H9 (cell line): Measurements from ENCODE around the gene KBTBD2. TPM values are rescaled to one million over a fixed set of nuclear protein-coding genes. Genes with fewer than 3 reads are reported as not detected.

Experiments
- DNase-seq: peaks from one replicate; pipeline ENCODE4 v3.0.0-alpha.2; 2017
- H2AFZ ChIP-seq: one replicate; pipeline ENCODE4 v1.6.1; 2013; ENCODE audit warnings: mild to moderate bottlenecking, low read length, control low read depth, moderate library complexity
- H2AK5ac ChIP-seq: 2 replicates; pipeline ENCODE4 v1.6.1; 2013; ENCODE audit warnings: low read length, control low read depth, mixed read lengths; ENCODE audit not compliant: insufficient read length
- H2BK120ac ChIP-seq: one replicate; pipeline ENCODE4 v1.6.1; 2013; ENCODE audit warnings: low read depth, mild to moderate bottlenecking, low read length, control low read depth, inconsistent platforms; ENCODE audit not compliant: poor library complexity, severe bottlenecking
- H2BK12ac ChIP-seq: 2 replicates; pipeline ENCODE4 v1.6.1; 2013; ENCODE audit warnings: low read length, control low read depth, mixed read lengths, low read depth; ENCODE audit not compliant: insufficient read length
- H2BK15ac ChIP-seq: 2 replicates; pipeline ENCODE4 v1.6.1; 2013; ENCODE audit warnings: low read depth, low read length, control low read depth
- H2BK20ac ChIP-seq: one replicate; pipeline ENCODE4 v1.6.1; 2013; ENCODE audit warnings: low read depth, mild to moderate bottlenecking, low read length, control low read depth, inconsistent platforms; ENCODE audit not compliant: poor library complexity, severe bottlenecking
- H2BK5ac ChIP-seq: 2 replicates; pipeline ENCODE4 v1.6.1; 2013; ENCODE audit warnings: low read length, control low read depth, mixed read lengths; ENCODE audit not compliant: insufficient read length
- H3K14ac ChIP-seq: 2 replicates; pipeline ENCODE4 v1.6.1; 2013; ENCODE audit warnings: low read length, control low read depth; ENCODE audit not compliant: insufficient read depth
- H3K18ac ChIP-seq: 2 replicates; pipeline ENCODE4 v1.6.1; 2013; ENCODE audit warnings: low read depth, mild to moderate bottlenecking, mixed read lengths, low read length, control low read depth; ENCODE audit not compliant: insufficient read length
- H3K23ac ChIP-seq: 2 replicates; pipeline ENCODE4 v1.6.1; 2013; ENCODE audit warnings: low read length, control low read depth, mixed read lengths, low read depth; ENCODE audit not compliant: insufficient read length
- H3K23me2 ChIP-seq: 2 replicates; pipeline ENCODE4 v1.6.1; 2013; ENCODE audit warnings: low read depth, mild to moderate bottlenecking, mixed read lengths, low read length, control low read depth; ENCODE audit not compliant: insufficient read length, poor library complexity, severe bottlenecking
- H3K27ac ChIP-seq: 2 replicates; pipeline ENCODE4 v1.5.1; 2013; ENCODE audit warnings: low read length, control low read depth, mixed read lengths, low read depth; ENCODE audit not compliant: insufficient read length
- H3K27me3 ChIP-seq: 2 replicates; pipeline ENCODE4 v1.6.1; 2013; ENCODE audit warnings: low read length, control low read depth, inconsistent platforms; ENCODE audit not compliant: insufficient read depth
- H3K4ac ChIP-seq: 2 replicates; pipeline ENCODE4 v1.6.1; 2013; ENCODE audit warnings: low read depth, mild to moderate bottlenecking, control low read depth, inconsistent platforms, low read length, moderate library complexity
- H3K4me1 ChIP-seq: 2 replicates; pipeline ENCODE4 v1.6.1; 2013; ENCODE audit warnings: low read length, control low read depth, inconsistent platforms; ENCODE audit not compliant: insufficient read depth
- H3K4me2 ChIP-seq: 2 replicates; pipeline ENCODE4 v1.6.1; 2013; ENCODE audit warnings: low read length, control low read depth, mixed read lengths; ENCODE audit not compliant: insufficient read length, insufficient read depth
- H3K56ac ChIP-seq: 2 replicates; pipeline ENCODE4 v1.6.1; 2013; ENCODE audit warnings: low read depth, mild to moderate bottlenecking, mixed read lengths, low read length, control low read depth; ENCODE audit not compliant: insufficient read length
- H3K79me1 ChIP-seq: 2 replicates; pipeline ENCODE4 v1.6.1; 2013; ENCODE audit warnings: low read depth, mild to moderate bottlenecking, moderate library complexity, low read length, control low read depth, inconsistent platforms; ENCODE audit not compliant: insufficient read depth, poor library complexity, severe bottlenecking
- H3K79me2 ChIP-seq: 2 replicates; pipeline ENCODE4 v1.6.1; 2013; ENCODE audit warnings: low read length, control low read depth, inconsistent platforms; ENCODE audit not compliant: insufficient read depth
- H3K9ac ChIP-seq: 2 replicates; pipeline ENCODE4 v1.6.1; 2013; ENCODE audit warnings: low read length, control low read depth, mixed read lengths; ENCODE audit not compliant: insufficient read length; ENCODE audit errors: extremely low read depth
- H3K9me3 ChIP-seq: one replicate; pipeline ENCODE4 v1.6.1; 2013; ENCODE audit warnings: low read depth, low read length, inconsistent platforms; ENCODE audit not compliant: control insufficient read depth
- H3T11ph ChIP-seq: one replicate; pipeline ENCODE4 v1.6.1; 2013; ENCODE audit warnings: mild to moderate bottlenecking, low read length, control low read depth, inconsistent platforms
- H4K20me1 ChIP-seq: one replicate; pipeline ENCODE4 v1.6.1; 2013; ENCODE audit not compliant: control insufficient read depth, insufficient read length, insufficient read depth
- H4K5ac ChIP-seq: 2 replicates; pipeline ENCODE4 v1.6.1; 2013; ENCODE audit warnings: low read depth, mild to moderate bottlenecking, mixed read lengths, low read length, control low read depth; ENCODE audit not compliant: insufficient read length
- H4K8ac ChIP-seq: replicated peaks from 2 replicates; pipeline ENCODE4 v1.6.1; 2013; ENCODE audit warnings: low read length, control low read depth, mixed read lengths, low read depth; ENCODE audit not compliant: insufficient read length
- H4K91ac ChIP-seq: 2 replicates; pipeline ENCODE4 v1.6.1; 2013; ENCODE audit warnings: low read depth, mild to moderate bottlenecking, moderate library complexity, mixed read lengths, low read length, control low read depth; ENCODE audit not compliant: insufficient read length
- H3K27ac Mint-ChIP-seq, 3 experiments: 2 replicates in 2 of 3; 3 replicates in 1 of 3; pipeline ENCODE4 v1.8.0; 2020 to 2021; ENCODE audit warnings: mixed read lengths in 3 of 3, mild to moderate bottlenecking in 1 of 3, moderate library complexity in 1 of 3
- H3K27me3 Mint-ChIP-seq: 2 replicates; pipeline ENCODE4 v1.8.0; 2021; ENCODE audit warnings: low read depth, mild to moderate bottlenecking, moderate library complexity, mixed read lengths
- H3K36me3 Mint-ChIP-seq, 3 experiments: 2 replicates in 2 of 3; 3 replicates in 1 of 3; pipeline ENCODE4 v1.8.0; 2020 to 2021; ENCODE audit warnings: low read depth in 3 of 3, mixed read lengths in 3 of 3; ENCODE audit not compliant: insufficient read depth in 1 of 3
- H3K4me1 Mint-ChIP-seq, 2 experiments: 2 replicates each; pipeline ENCODE4 v1.8.0; 2020; ENCODE audit warnings: mixed read lengths in 2 of 2
- H3K4me3 Mint-ChIP-seq, 2 experiments: 2 replicates in 1 of 2; 3 replicates in 1 of 2; pipeline ENCODE4 v1.8.0; 2020 to 2021; ENCODE audit warnings: mild to moderate bottlenecking in 2 of 2, mixed read lengths in 2 of 2, moderate library complexity in 1 of 2
- H3K9me3 Mint-ChIP-seq, 2 experiments: 2 replicates in 1 of 2; 3 replicates in 1 of 2; pipeline ENCODE4 v1.8.0; 2020; ENCODE audit warnings: mild to moderate bottlenecking in 2 of 2, mixed read lengths in 2 of 2, moderate library complexity in 1 of 2
- WGBS: extraction: QIAGEN DNeasy Blood & Tissue Kit; methylation state at CpG from one replicate; pipeline ENCODE4 v1.1.7; 2013; ENCODE audit warnings: missing lambda C conversion rate, low lambda C conversion rate, mixed read lengths; ENCODE audit not compliant: insufficient read length; ENCODE audit errors: extremely low coverage; 5-methylcytosine and 5-hydroxymethylcytosine counted together
- total RNA-seq: library from RNA; stranded (reverse); gene quantifications from 2 replicates; pipeline ENCODE4 v1.2.1, GENCODE V29; 2021
- TF ChIP-seq, protein P1 (sequence below): fragments of 200-600 bp; sonication (generic); conservative IDR thresholded peaks from 3 replicates; pipeline ENCODE4 v1.8.0; 2021; ENCODE audit warnings: antibody characterized with exemption, mild to moderate bottlenecking

The KBTBD2 gene
- total RNA-seq, 1 experiment from 2014 or later = 34.2 TPM

GRCh38 chr7:32941181-32941580 is 49.6 kb upstream of the KBTBD2 start:
- Histone ChIP-seq H2BK12ac (no peak overlapping the region), H2AFZ (no peak overlapping the region), H2BK20ac (no peak overlapping the region), H3K9me3 (no peaks in the 10 kb centered on the region), H3K23me2 (peaks cover 10% of the 10 kb centered on the region), H4K91ac (no peak overlapping the region), H3K14ac (no peak overlapping the region), H2BK120ac (no peak overlapping the region), H2AK5ac (no peak overlapping the region), H4K20me1 (no peaks in the 10 kb centered on the region), H3K4me1 (no peaks in the 10 kb centered on the region), H4K5ac (no peak overlapping the region), H3K18ac (no peak overlapping the region), H3T11ph (no peak overlapping the region), H3K27me3 (peaks cover 61% of the 10 kb centered on the region), H2BK15ac (no peak overlapping the region), H3K4ac (no peak overlapping the region), H3K9ac (no peak overlapping the region), H3K23ac (no peak overlapping the region), H2BK5ac (no peak overlapping the region), H3K4me2 (peak overlapping the region; percentile 47), H3K27ac (no peak overlapping the region), H3K56ac (no peak overlapping the region), H3K79me2 (no peaks in the 10 kb centered on the region), H4K8ac (no peak overlapping the region), H3K79me1 (no peaks in the 10 kb centered on the region)
- DNase-seq = no peak
- H3K4me3 Mint-ChIP-seq = 0 out of 5 replicates have a peak overlapping the region, but pooled peaks of 1 of the 2 experiments have one; percentile 86
- peaks cover 0 to 4% (median 1%) of the 10 kb centered on the region in 3 experiments; a peak in 4 of 7 replicates for H3K36me3 Mint-ChIP-seq
- H3K9me3 Mint-ChIP-seq = peaks cover 6 to 15% of the 10 kb centered on the region in 2 experiments
- TF ChIP-seq, protein P1, sequence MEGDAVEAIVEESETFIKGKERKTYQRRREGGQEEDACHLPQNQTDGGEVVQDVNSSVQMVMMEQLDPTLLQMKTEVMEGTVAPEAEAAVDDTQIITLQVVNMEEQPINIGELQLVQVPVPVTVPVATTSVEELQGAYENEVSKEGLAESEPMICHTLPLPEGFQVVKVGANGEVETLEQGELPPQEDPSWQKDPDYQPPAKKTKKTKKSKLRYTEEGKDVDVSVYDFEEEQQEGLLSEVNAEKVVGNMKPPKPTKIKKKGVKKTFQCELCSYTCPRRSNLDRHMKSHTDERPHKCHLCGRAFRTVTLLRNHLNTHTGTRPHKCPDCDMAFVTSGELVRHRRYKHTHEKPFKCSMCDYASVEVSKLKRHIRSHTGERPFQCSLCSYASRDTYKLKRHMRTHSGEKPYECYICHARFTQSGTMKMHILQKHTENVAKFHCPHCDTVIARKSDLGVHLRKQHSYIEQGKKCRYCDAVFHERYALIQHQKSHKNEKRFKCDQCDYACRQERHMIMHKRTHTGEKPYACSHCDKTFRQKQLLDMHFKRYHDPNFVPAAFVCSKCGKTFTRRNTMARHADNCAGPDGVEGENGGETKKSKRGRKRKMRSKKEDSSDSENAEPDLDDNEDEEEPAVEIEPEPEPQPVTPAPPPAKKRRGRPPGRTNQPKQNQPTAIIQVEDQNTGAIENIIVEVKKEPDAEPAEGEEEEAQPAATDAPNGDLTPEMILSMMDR = no peak
- WGBS = no CpG with 5 or more reads among the region's 5 CpGs
- peaks cover 99% of the 10 kb centered on the region for H3K27me3 Mint-ChIP-seq
- peak overlapping the region in 1 of 3 experiments; percentile 72; a peak in 2 of 7 replicates for H3K27ac Mint-ChIP-seq
- H3K4me1 Mint-ChIP-seq = peaks cover 14% of the 10 kb centered on the region in 2 experiments
